Mucosa of stomach (tissue), 1 donor: ENCODE results near the gene LRRTM4.

Experiments
- H3K27me3 ChIP-seq: one replicate; pipeline ENCODE4 v1.7.0; 2013; ENCODE audit warnings: mild to moderate bottlenecking, low read length; ENCODE audit not compliant: control insufficient read depth, insufficient read depth
- H3K36me3 ChIP-seq: one replicate; pipeline ENCODE4 v1.7.0; 2013; ENCODE audit warnings: low read length; ENCODE audit not compliant: control insufficient read depth, insufficient read depth
- H3K4me1 ChIP-seq: one replicate; pipeline ENCODE4 v1.7.0; 2013; ENCODE audit warnings: mild to moderate bottlenecking, low read length; ENCODE audit not compliant: control insufficient read depth, insufficient read depth
- H3K4me3 ChIP-seq: one replicate; pipeline ENCODE4 v1.7.0; 2013; ENCODE audit warnings: low read length
- H3K9ac ChIP-seq: one replicate; pipeline ENCODE4 v1.7.0; 2013; ENCODE audit warnings: mild to moderate bottlenecking, low read length, moderate library complexity
- H3K9me3 ChIP-seq: one replicate; pipeline ENCODE4 v1.7.0; 2013; ENCODE audit warnings: mild to moderate bottlenecking, low read length, moderate library complexity; ENCODE audit not compliant: control insufficient read depth
- donor health status: Pancreatic carcinoma.

LRRTM4 gene

GRCh38 chr2:77518311-77518710, 3.9 kb downstream of the LRRTM4 start:
- Histone ChIP-seq H3K4me3 (no peak overlapping the region), H3K27me3 (no peaks in the 10 kb centered on the region), H3K9me3 (no peaks in the 10 kb centered on the region), H3K36me3 (no peaks in the 10 kb centered on the region), H3K9ac (no peak overlapping the region), H3K4me1 (no peaks in the 10 kb centered on the region)

GRCh38 chr2:77513191-77513590, 9.0 kb downstream of the LRRTM4 start:
- Histone ChIP-seq H3K36me3 (no peaks in the 10 kb centered on the region), H3K4me3 (no peak overlapping the region), H3K27me3 (no peaks in the 10 kb centered on the region), H3K9me3 (no peaks in the 10 kb centered on the region), H3K9ac (no peak overlapping the region), H3K4me1 (no peaks in the 10 kb centered on the region)

DNA sequence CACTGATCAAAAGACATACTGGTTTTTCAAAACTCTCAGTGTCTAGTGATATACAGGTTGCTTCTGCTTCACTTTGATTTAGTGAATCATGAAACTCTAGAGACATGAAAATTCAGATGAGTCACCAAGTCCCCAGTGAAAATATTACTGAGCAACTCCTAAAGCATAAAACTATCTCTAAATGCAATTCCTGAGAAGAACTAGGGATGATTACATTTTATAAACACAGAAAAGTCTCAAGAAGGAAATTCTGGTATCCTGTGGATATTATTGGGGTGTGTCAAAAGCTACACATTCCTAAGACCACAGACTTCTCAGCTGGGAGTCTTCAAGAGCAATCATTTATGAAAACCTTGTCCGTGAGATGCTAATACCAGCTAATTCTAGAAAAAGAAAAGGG, 9.7 kb downstream of the LRRTM4 start:
- Histone ChIP-seq H3K36me3 (no peaks in the 10 kb centered on the region), H3K4me1 (no peaks in the 10 kb centered on the region), H3K9ac (no peak overlapping the region), H3K27me3 (no peaks in the 10 kb centered on the region), H3K4me3 (no peak overlapping the region), H3K9me3 (no peaks in the 10 kb centered on the region)

DNA sequence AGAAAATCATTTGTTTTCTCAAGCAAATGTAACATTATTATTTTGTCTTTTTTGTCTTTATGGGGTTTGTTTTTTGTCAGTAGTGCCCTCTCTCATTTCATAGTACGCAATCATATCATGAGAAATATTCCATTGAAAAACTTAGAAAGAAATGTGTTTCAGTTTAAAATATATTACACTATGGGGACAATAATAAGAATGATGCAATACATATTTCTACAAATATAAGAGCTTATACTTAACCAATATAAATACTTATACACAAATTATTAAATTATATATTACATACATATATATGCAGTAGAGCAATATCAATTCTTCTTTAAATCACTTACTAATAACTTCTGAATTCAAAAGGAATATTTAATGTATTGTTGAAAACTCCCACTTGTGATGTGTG, 13.7 kb downstream of the LRRTM4 start:
- Histone ChIP-seq H3K9me3 (no peaks in the 10 kb centered on the region), H3K4me1 (no peaks in the 10 kb centered on the region), H3K36me3 (no peaks in the 10 kb centered on the region), H3K27me3 (no peaks in the 10 kb centered on the region), H3K4me3 (no peak overlapping the region), H3K9ac (no peak overlapping the region)

- no peaks in the 10 kb centered on the region for H3K4me1 ChIP-seq
- H3K9me3 ChIP-seq, result no peaks in the 10 kb centered on the region
- no peak overlapping the region for H3K4me3 ChIP-seq
- no peaks in the 10 kb centered on the region for H3K27me3 ChIP-seq
- no peaks in the 10 kb centered on the region for H3K36me3 ChIP-seq
- H3K9ac ChIP-seq, result no peak overlapping the region
Measured at GRCh38 chr2:77507657-77508056, 14.5 kb downstream of the LRRTM4 start.

DNA sequence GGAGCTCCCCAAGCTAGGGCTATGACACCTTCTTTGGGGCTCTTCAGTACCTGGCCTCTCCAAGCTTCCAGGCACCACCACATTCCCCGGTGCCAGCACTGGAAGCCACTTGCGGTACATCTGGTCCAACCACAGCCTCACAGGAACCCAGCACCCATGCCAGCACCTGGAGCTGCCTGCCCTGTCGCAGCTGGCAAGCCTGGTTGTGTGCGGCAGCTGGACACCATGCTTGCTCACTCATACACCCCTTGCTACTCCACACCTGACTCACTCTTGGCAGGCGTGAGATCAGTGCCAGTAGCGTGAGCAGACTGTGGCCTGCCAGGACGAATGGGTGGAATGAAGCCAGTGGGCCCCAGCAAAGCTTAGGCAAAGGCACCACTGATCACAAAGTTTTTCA, 34.0 kb downstream of the LRRTM4 start:
- Histone ChIP-seq H3K4me3 (no peak overlapping the region), H3K27me3 (no peaks in the 10 kb centered on the region), H3K9me3 (no peaks in the 10 kb centered on the region), H3K4me1 (no peaks in the 10 kb centered on the region), H3K9ac (no peak overlapping the region), H3K36me3 (no peaks in the 10 kb centered on the region)

DNA sequence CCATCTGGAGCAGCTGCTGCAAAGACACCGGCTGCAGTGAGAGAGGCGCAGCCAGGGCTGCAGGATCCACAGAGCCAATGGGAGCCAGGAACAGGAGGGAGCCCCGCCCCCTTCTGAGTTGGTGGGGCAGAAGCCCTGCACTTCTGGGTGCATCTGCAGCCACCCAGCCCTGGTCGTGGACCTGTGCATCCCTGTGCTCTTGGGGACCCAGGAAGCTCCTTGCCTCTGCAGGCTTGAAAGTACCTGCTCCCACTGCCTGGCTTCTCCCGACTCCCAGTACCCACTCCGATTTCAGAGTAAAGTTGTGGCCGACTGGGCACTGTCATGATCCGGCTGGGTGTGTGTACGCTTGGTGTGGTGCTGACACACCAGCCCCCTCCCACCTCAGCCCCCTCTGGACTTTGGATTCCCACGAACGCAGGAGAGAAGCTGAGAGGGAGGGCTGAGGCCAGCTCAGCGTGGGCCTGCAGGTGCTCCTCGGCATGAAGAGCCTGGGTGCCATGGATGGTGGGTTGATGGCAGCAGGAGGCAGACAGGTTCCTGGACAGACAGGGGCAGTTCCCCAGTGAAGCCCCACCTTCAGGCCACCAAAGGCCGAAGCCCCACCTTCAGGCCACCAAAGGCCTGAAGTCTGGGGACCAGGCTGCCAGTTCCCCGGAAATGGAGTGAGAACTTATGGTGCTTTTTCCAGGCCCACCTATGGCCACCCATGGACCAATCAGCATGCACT, 34.9 kb downstream of the LRRTM4 start:
- Histone ChIP-seq H3K27me3 (no peaks in the 10 kb centered on the region), H3K4me3 (no peak overlapping the region), H3K9me3 (no peaks in the 10 kb centered on the region), H3K9ac (no peak overlapping the region), H3K4me1 (no peaks in the 10 kb centered on the region), H3K36me3 (no peaks in the 10 kb centered on the region)

DNA sequence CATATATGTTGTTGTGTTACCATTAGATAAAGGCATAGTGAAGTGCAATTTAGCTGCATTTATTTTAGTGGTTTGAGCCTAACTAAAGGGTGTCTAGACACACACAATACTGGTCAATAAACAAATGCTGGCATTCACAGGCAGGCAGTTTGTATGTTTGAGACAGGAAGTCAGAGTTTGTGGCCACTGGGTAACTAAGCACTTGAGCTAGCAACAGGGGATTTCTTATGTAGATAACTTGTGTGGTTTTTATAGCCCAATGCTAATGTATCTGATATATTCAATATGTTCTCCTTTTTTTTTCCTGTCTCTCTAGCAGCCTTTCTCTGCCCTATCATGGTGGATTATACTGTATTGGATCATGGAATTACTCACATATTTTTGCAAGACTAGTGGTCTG, 38.1 kb downstream of the LRRTM4 start:
- H3K9ac ChIP-seq, result no peak overlapping the region
- H3K9me3 ChIP-seq, result no peaks in the 10 kb centered on the region
- H3K4me1 ChIP-seq, result no peaks in the 10 kb centered on the region
- no peak overlapping the region for H3K4me3 ChIP-seq
- no peaks in the 10 kb centered on the region for H3K36me3 ChIP-seq
- H3K27me3 ChIP-seq, result no peaks in the 10 kb centered on the region

- no peak overlapping the region for H3K9ac ChIP-seq
- H3K4me3 ChIP-seq, result no peak overlapping the region
- H3K9me3 ChIP-seq, result no peaks in the 10 kb centered on the region
- no peaks in the 10 kb centered on the region for H3K27me3 ChIP-seq
- H3K36me3 ChIP-seq, result no peaks in the 10 kb centered on the region
- H3K4me1 ChIP-seq, result no peaks in the 10 kb centered on the region
Measured at GRCh38 chr2:77479895-77480294, 42.3 kb downstream of the LRRTM4 start.

- no peaks in the 10 kb centered on the region for H3K4me1 ChIP-seq
- H3K9ac ChIP-seq, result no peak overlapping the region
- no peaks in the 10 kb centered on the region for H3K9me3 ChIP-seq
- H3K27me3 ChIP-seq, result no peaks in the 10 kb centered on the region
- no peak overlapping the region for H3K4me3 ChIP-seq
- H3K36me3 ChIP-seq, result no peaks in the 10 kb centered on the region
Measured at GRCh38 chr2:77479395-77479794, 42.8 kb downstream of the LRRTM4 start.

DNA sequence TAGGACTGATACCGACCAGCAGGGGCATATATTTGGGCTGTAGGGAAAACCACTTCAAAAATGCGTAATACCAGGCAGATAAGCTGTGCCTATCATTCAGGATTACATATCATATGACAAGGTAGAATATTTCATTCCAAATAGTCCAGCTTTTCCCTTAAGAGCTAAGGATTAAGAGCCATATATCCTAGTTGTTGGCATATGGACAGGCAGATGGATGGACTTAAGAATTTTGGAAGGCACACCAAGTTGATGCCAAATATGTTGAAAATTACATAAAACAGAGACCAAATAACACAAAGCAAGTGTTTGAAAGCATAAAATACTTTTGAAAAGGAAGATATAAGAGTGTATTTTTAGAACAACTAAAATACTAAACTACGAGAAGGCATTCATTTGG, 52.1 kb downstream of the LRRTM4 start:
- no peak overlapping the region for H3K4me3 ChIP-seq
- no peak overlapping the region for H3K9ac ChIP-seq
- no peaks in the 10 kb centered on the region for H3K9me3 ChIP-seq
- H3K4me1 ChIP-seq, result no peaks in the 10 kb centered on the region
- no peaks in the 10 kb centered on the region for H3K27me3 ChIP-seq
- no peaks in the 10 kb centered on the region for H3K36me3 ChIP-seq

DNA sequence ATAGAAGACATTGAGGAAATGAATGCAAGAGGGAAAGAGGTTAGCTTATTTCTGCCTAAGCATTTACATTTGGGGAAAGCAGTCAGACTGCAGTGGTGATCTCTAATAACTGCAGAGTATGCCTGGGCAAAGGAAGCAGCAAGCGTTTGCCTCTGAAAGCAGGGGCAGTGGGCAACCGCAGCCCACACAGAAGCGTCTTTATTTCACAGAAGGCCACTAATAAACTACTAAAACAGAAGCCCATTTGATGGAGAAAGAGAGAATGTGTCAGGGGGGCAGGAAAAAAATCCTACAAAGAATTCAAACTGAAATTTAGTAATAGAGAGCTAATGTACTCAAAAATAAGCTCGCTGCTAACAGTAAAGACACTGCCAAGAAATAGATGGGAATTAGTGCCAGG, 53.1 kb downstream of the LRRTM4 start:
- Histone ChIP-seq H3K36me3 (no peaks in the 10 kb centered on the region), H3K4me3 (no peak overlapping the region), H3K9me3 (no peaks in the 10 kb centered on the region), H3K4me1 (no peaks in the 10 kb centered on the region), H3K27me3 (no peaks in the 10 kb centered on the region), H3K9ac (no peak overlapping the region)

DNA sequence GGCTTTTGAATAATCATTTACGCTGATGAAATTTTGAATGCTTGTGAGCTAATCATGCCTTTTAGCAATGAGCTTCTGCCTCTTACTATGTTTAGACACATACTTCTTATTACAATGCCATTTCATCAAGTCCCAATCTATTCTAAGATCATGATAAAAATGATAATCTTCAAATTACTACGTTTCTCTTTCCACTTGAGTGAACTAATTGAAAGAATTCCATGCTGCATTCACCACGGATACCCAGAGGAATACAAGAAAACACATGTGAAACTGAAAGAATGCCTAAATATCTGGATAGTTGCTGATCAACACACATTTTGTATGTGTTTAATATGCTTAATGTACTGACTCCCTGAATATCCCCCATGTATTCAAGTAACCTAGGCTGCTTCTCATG, 62.3 kb downstream of the LRRTM4 start:
- Histone ChIP-seq H3K36me3 (no peaks in the 10 kb centered on the region), H3K9me3 (no peaks in the 10 kb centered on the region), H3K27me3 (no peaks in the 10 kb centered on the region), H3K9ac (no peak overlapping the region), H3K4me1 (no peaks in the 10 kb centered on the region), H3K4me3 (no peak overlapping the region)
